OCI-LY1 (cell line): ENCODE data around the gene STAM.

Source experiments
- EZH2 ChIP-seq: fragments of 200-600 bp; sonication (generic), shearing (Covaris generic); IDR thresholded peaks from 2 replicates; pipeline ENCODE4 v1.8.0; 2017; ENCODE audit warnings: borderline replicate concordance, mixed run types, mild to moderate bottlenecking, antibody characterized with exemption, low read length, moderate library complexity, mixed read lengths
- TF ChIP-seq, protein P1 (sequence below): fragments of 200-600 bp; sonication (generic), shearing (Covaris generic); IDR thresholded peaks from 2 replicates; pipeline ENCODE4 v1.5.1; 2017; ENCODE audit warnings: mild to moderate bottlenecking, antibody characterized with exemption, low read length, moderate library complexity, mixed read lengths

DNA sequence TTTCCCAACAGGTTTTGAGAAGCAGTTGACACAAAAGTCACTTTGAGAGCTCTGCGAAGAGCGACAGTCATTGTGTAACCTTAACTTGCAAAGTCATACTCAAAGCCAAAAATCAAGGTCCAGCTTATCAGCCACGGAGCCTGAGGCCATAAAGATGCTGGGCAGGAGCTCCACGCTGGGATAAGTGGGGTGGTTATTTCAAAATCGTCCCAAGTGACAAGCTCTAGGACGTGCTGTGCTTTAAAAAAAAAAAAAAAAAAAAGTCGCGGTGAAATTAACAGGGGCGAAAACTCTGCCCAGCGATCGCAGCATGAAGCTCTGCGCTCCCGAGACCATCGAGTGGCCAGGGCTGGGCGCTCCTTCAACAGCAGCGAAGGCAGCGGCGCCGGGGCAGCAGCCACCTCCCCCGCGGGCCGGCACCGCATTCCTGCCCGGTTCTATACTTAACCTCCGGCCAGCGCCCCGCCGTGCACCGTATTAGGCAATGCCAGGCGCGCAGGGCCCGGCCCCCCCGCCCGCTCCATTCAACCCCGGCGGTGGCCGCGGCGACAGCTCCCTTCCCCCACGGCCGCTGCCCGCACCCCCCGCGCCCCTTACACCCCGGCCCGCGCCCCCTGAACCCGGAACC lies 27.4 kb upstream of the STAM start:
- TF ChIP-seq, protein P1, sequence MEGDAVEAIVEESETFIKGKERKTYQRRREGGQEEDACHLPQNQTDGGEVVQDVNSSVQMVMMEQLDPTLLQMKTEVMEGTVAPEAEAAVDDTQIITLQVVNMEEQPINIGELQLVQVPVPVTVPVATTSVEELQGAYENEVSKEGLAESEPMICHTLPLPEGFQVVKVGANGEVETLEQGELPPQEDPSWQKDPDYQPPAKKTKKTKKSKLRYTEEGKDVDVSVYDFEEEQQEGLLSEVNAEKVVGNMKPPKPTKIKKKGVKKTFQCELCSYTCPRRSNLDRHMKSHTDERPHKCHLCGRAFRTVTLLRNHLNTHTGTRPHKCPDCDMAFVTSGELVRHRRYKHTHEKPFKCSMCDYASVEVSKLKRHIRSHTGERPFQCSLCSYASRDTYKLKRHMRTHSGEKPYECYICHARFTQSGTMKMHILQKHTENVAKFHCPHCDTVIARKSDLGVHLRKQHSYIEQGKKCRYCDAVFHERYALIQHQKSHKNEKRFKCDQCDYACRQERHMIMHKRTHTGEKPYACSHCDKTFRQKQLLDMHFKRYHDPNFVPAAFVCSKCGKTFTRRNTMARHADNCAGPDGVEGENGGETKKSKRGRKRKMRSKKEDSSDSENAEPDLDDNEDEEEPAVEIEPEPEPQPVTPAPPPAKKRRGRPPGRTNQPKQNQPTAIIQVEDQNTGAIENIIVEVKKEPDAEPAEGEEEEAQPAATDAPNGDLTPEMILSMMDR = no peak
- TF ChIP-seq EZH2 = no peak
